Activated naive CD4-positive, alpha-beta T cell treated with anti-CD3 and anti-CD28 coated beads, Interleukin-2, amount 10 ng/mL, durations not matched to agents 7 days and 5 days (primary cell): ENCODE results near the gene PLEKHG4B.

Experiments used
- CTCF ChIA-PET: fragments of 350-600 bp; sonication (Branson Sonifier 250); formaldehyde crosslinking; loops from one replicate; lab custom pipeline; 2021; ENCODE audit warnings: antibody characterized with exemption; lab: Charles Lee
- DNase-seq: peaks from one replicate; pipeline ENCODE4 v3.0.0-alpha.2; 2020
- H3K27ac Mint-ChIP-seq: one replicate; pipeline ENCODE4 v1.8.0; 2021; ENCODE audit warnings: mild to moderate bottlenecking, moderate library complexity, mixed read lengths
- H3K27me3 Mint-ChIP-seq: one replicate; pipeline ENCODE4 v1.8.0; 2021; ENCODE audit warnings: mild to moderate bottlenecking, mixed read lengths
- H3K36me3 Mint-ChIP-seq: one replicate; pipeline ENCODE4 v1.8.0; 2021; ENCODE audit warnings: mixed read lengths
- H3K4me1 Mint-ChIP-seq: one replicate; pipeline ENCODE4 v1.8.0; 2021; ENCODE audit warnings: mixed read lengths
- H3K4me3 Mint-ChIP-seq: one replicate; pipeline ENCODE4 v1.8.0; 2021; ENCODE audit warnings: mild to moderate bottlenecking, moderate library complexity, mixed read lengths
- H3K9me3 Mint-ChIP-seq: one replicate; pipeline ENCODE4 v1.8.0; 2021; ENCODE audit warnings: mixed read lengths

PLEKHG4B gene

GRCh38 chr5:169071-169727, 77.2 kb downstream of the PLEKHG4B start:
- peak; percentile 10 for DNase-seq
- CTCF ChIA-PET = no interaction called here
- Mint-ChIP-seq H3K4me3 (no peak overlapping the region), H3K36me3 (no peaks in the 10 kb centered on the region), H3K27me3 (no peaks in the 10 kb centered on the region), H3K4me1 (no peaks in the 10 kb centered on the region), H3K9me3 (peaks cover 8% of the 10 kb centered on the region), H3K27ac (no peak overlapping the region)

- Mint-ChIP-seq H3K36me3 (no peaks in the 10 kb centered on the region), H3K4me1 (no peaks in the 10 kb centered on the region), H3K4me3 (no peak overlapping the region), H3K27me3 (no peaks in the 10 kb centered on the region), H3K27ac (no peak overlapping the region), H3K9me3 (peaks cover 3% of the 10 kb centered on the region)
- peak; percentile 10 for DNase-seq
- CTCF ChIA-PET = no interaction called here
Measured at GRCh38 chr5:169728-170094, 77.7 kb downstream of the PLEKHG4B start.

- H3K36me3 Mint-ChIP-seq = no peaks in the 10 kb centered on the region
Measured at GRCh38 chr5:170971-171800, 79.2 kb downstream of the PLEKHG4B start.

GRCh38 chr5:171801-172331, 79.9 kb downstream of the PLEKHG4B start:
- no peaks in the 10 kb centered on the region for H3K27me3 Mint-ChIP-seq
- peak; percentile 10 for DNase-seq
- no peaks in the 10 kb centered on the region for H3K36me3 Mint-ChIP-seq
- H3K4me3 Mint-ChIP-seq = no peak overlapping the region
- CTCF ChIA-PET = no interaction called here
- H3K9me3 Mint-ChIP-seq = no peaks in the 10 kb centered on the region
- H3K27ac Mint-ChIP-seq = no peak overlapping the region
- H3K4me1 Mint-ChIP-seq = no peaks in the 10 kb centered on the region

More at GRCh38 chr5:170971-171800, 79.2 kb downstream of the PLEKHG4B start:
- Mint-ChIP-seq H3K4me1 (no peaks in the 10 kb centered on the region), H3K27me3 (no peaks in the 10 kb centered on the region), H3K9me3 (no peaks in the 10 kb centered on the region), H3K27ac (no peak overlapping the region), H3K4me3 (no peak overlapping the region)
- DNase-seq = peak; percentile 12
- CTCF ChIA-PET = no interaction called here

GRCh38 chr5:172421-172820, 80.5 kb downstream of the PLEKHG4B start:
- CTCF ChIA-PET = no interaction called here
- Mint-ChIP-seq H3K9me3 (no peaks in the 10 kb centered on the region), H3K27me3 (peaks cover 2% of the 10 kb centered on the region), H3K36me3 (no peaks in the 10 kb centered on the region), H3K4me3 (no peak overlapping the region), H3K4me1 (no peaks in the 10 kb centered on the region), H3K27ac (no peak overlapping the region)
- DNase-seq = no peak

- H3K4me1 Mint-ChIP-seq = no peaks in the 10 kb centered on the region
- no peaks in the 10 kb centered on the region for H3K9me3 Mint-ChIP-seq
- no peak overlapping the region for H3K4me3 Mint-ChIP-seq
- no peaks in the 10 kb centered on the region for H3K36me3 Mint-ChIP-seq
- CTCF ChIA-PET = no interaction called here
- H3K27ac Mint-ChIP-seq = no peak overlapping the region
- DNase-seq = peak; percentile 10
- H3K27me3 Mint-ChIP-seq = peaks cover 4% of the 10 kb centered on the region
Measured at GRCh38 chr5:172841-173251, 80.9 kb downstream of the PLEKHG4B start.

- CTCF ChIA-PET = no interaction called here
- H3K4me1 Mint-ChIP-seq = no peaks in the 10 kb centered on the region
- no peak overlapping the region for H3K4me3 Mint-ChIP-seq
- no peaks in the 10 kb centered on the region for H3K9me3 Mint-ChIP-seq
- peaks cover 4% of the 10 kb centered on the region for H3K27me3 Mint-ChIP-seq
- DNase-seq = peak; percentile 14
- no peaks in the 10 kb centered on the region for H3K36me3 Mint-ChIP-seq
- H3K27ac Mint-ChIP-seq = no peak overlapping the region
Measured at GRCh38 chr5:173392-174290, 81.7 kb downstream of the PLEKHG4B start.

GRCh38 chr5:174291-174600, 82.3 kb downstream of the PLEKHG4B start:
- no peaks in the 10 kb centered on the region for H3K36me3 Mint-ChIP-seq
- H3K27me3 Mint-ChIP-seq = peaks cover 4% of the 10 kb centered on the region
- no peaks in the 10 kb centered on the region for H3K4me1 Mint-ChIP-seq
- H3K27ac Mint-ChIP-seq = no peak overlapping the region
- no peak overlapping the region for H3K4me3 Mint-ChIP-seq
- peak; percentile 5 for DNase-seq
- CTCF ChIA-PET = no interaction called here
- no peaks in the 10 kb centered on the region for H3K9me3 Mint-ChIP-seq

- CTCF ChIA-PET = interaction anchor here (0.7 kb wide), 1 partner anchor 260 kb away, joined by 3 read pairs; no protein-coding TSS in a partner anchor
Measured at GRCh38 chr5:174876-175465, 83.0 kb downstream of the PLEKHG4B start.

GRCh38 chr5:176296-176823, 84.4 kb downstream of the PLEKHG4B start:
- Mint-ChIP-seq H3K36me3 (no peaks in the 10 kb centered on the region), H3K27ac (no peak overlapping the region), H3K27me3 (peaks cover 8% of the 10 kb centered on the region), H3K4me3 (no peak overlapping the region), H3K4me1 (no peaks in the 10 kb centered on the region), H3K9me3 (no peaks in the 10 kb centered on the region)
- DNase-seq = no peak
- CTCF ChIA-PET = no interaction called here

More at GRCh38 chr5:174876-175465, 83.0 kb downstream of the PLEKHG4B start:
- H3K27ac Mint-ChIP-seq = no peak overlapping the region
- H3K27me3 Mint-ChIP-seq = peaks cover 4% of the 10 kb centered on the region
- H3K4me3 Mint-ChIP-seq = no peak overlapping the region
- no peaks in the 10 kb centered on the region for H3K4me1 Mint-ChIP-seq
- H3K36me3 Mint-ChIP-seq = no peaks in the 10 kb centered on the region
- no peaks in the 10 kb centered on the region for H3K9me3 Mint-ChIP-seq
- DNase-seq = peak; percentile 5

- CTCF ChIA-PET = interaction anchor here (1.1 kb wide), 1 partner anchor 10 kb away, joined by 4 read pairs; no protein-coding TSS in a partner anchor
- Mint-ChIP-seq H3K36me3 (no peaks in the 10 kb centered on the region), H3K4me3 (no peak overlapping the region), H3K27me3 (peaks cover 8% of the 10 kb centered on the region), H3K4me1 (no peaks in the 10 kb centered on the region), H3K9me3 (no peaks in the 10 kb centered on the region), H3K27ac (no peak overlapping the region)
- no peak for DNase-seq
Measured at GRCh38 chr5:178110-178509, 86.1 kb downstream of the PLEKHG4B start.

- peaks cover 8% of the 10 kb centered on the region for H3K27me3 Mint-ChIP-seq
- H3K9me3 Mint-ChIP-seq = no peaks in the 10 kb centered on the region
- DNase-seq = no peak
- H3K4me1 Mint-ChIP-seq = no peaks in the 10 kb centered on the region
- H3K27ac Mint-ChIP-seq = no peak overlapping the region
- H3K36me3 Mint-ChIP-seq = no peaks in the 10 kb centered on the region
- H3K4me3 Mint-ChIP-seq = no peak overlapping the region
- CTCF ChIA-PET = no interaction called here
Measured at GRCh38 chr5:179401-179800, 87.4 kb downstream of the PLEKHG4B start.

GRCh38 chr5:180286-180918, 88.4 kb downstream of the PLEKHG4B start:
- CTCF ChIA-PET = no interaction called here
- Mint-ChIP-seq H3K4me3 (no peak overlapping the region), H3K9me3 (no peaks in the 10 kb centered on the region), H3K27ac (no peak overlapping the region), H3K4me1 (no peaks in the 10 kb centered on the region), H3K36me3 (no peaks in the 10 kb centered on the region), H3K27me3 (peaks cover 8% of the 10 kb centered on the region)
- DNase-seq = no peak
